Caco-2 (cell line): Measurements from ENCODE around the gene NOTCH1. TPM values are rescaled to one million over a fixed set of nuclear protein-coding genes. Genes with fewer than 3 reads are reported as not detected.

Experiments
- BruUV-seq: library from RNA; stranded (reverse); fragments of 400-500 nt; replicated peaks from 2 replicates; lab custom pipeline; 2021; lab: Mats Ljungman, UMichigan
- CTCF ChIA-PET: fragments of 300-600 bp; sonication (Branson Sonifier 250); formaldehyde crosslinking; loops from one replicate; lab custom pipeline; 2022; ENCODE audit warnings: antibody characterized with exemption; lab: Charles Lee
- POLR2A ChIA-PET: fragments of 300-600 bp; sonication (Branson Sonifier 250); formaldehyde crosslinking; loops from one replicate; lab custom pipeline; 2022; ENCODE audit warnings: antibody characterized with exemption; lab: Charles Lee
- DNase-seq, 2 experiments: peaks; one replicate each; pipeline versions ENCODE4 v3.0.0 to v3.0.0-alpha.2; 2020 to 2022
- H3K27me3 ChIP-seq: replicated peaks from 2 replicates; pipeline ENCODE4 v1.6.0; 2011; ENCODE audit warnings: low read length; ENCODE audit not compliant: control insufficient read depth, insufficient read depth
- H3K36me3 ChIP-seq: 2 replicates; pipeline ENCODE4 v1.5.1; 2011; ENCODE audit warnings: low read length; ENCODE audit not compliant: control insufficient read depth, insufficient read depth
- H3K4me1 ChIP-seq: fragments of 250-450 bp; sonication (Bioruptor Pico); 2 replicates; pipeline ENCODE4 v1.5.1; 2020; ENCODE audit warnings: mild to moderate bottlenecking
- H3K4me3 ChIP-seq: 2 replicates; pipeline ENCODE4 v1.5.1; 2011; ENCODE audit warnings: low read depth, mild to moderate bottlenecking, control low read depth, low read length
- H3K9me3 ChIP-seq: fragments of 250-450 bp; sonication (Bioruptor Pico); 2 replicates; pipeline ENCODE4 v1.5.1; 2020; ENCODE audit warnings: mild to moderate bottlenecking, moderate library complexity
- H3K27ac Mint-ChIP-seq: one replicate; pipeline ENCODE4 v1.8.0; 2022; ENCODE audit warnings: mixed read lengths; ENCODE audit not compliant: unreplicated experiment
- H3K27me3 Mint-ChIP-seq: one replicate; pipeline ENCODE4 v1.8.0; 2022; ENCODE audit warnings: mixed read lengths; ENCODE audit not compliant: insufficient read depth, unreplicated experiment
- H3K36me3 Mint-ChIP-seq: one replicate; pipeline ENCODE4 v1.8.0; 2022; ENCODE audit warnings: mild to moderate bottlenecking, mixed read lengths; ENCODE audit not compliant: insufficient read depth, unreplicated experiment
- H3K4me1 Mint-ChIP-seq: one replicate; pipeline ENCODE4 v1.8.0; 2022; ENCODE audit warnings: low read depth, mixed read lengths; ENCODE audit not compliant: unreplicated experiment
- H3K4me3 Mint-ChIP-seq: one replicate; pipeline ENCODE4 v1.8.0; 2022; ENCODE audit warnings: mild to moderate bottlenecking, moderate library complexity, mixed read lengths; ENCODE audit not compliant: unreplicated experiment
- H3K9me3 Mint-ChIP-seq: one replicate; pipeline ENCODE4 v1.8.0; 2022; ENCODE audit warnings: mixed read lengths; ENCODE audit not compliant: unreplicated experiment
- CTCF ChIP-seq, 2 experiments: fragments of 200-600 bp in 1 of 2; IDR thresholded peaks; 1 replicate in 1 of 2; 2 replicates in 1 of 2; pipeline versions ENCODE4 v1.5.1 to v1.8.0; 2011 to 2022; ENCODE audit warnings: antibody characterized with exemption in 1 of 2, control low read depth in 1 of 2, inconsistent platforms in 1 of 2, low read depth in 1 of 2, low read length in 1 of 2, mild to moderate bottlenecking in 1 of 2, moderate library complexity in 1 of 2; ENCODE audit not compliant: insufficient read depth in 1 of 2, severe bottlenecking in 1 of 2, unreplicated experiment in 1 of 2
- intact Hi-C: fragments of 100-400 bp; cut with micrococcal nuclease; formaldehyde crosslinking; loops from one replicate; pipeline ENCODE4 v1.10.0; 2022; ENCODE audit not compliant: unreplicated experiment
- total RNA-seq: library from RNA; stranded (reverse); gene quantifications from 2 replicates; pipeline ENCODE4 v1.2.3, GENCODE V29; 2022

NOTCH1 gene
- total RNA-seq, 1 experiment from 2014 or later: 6.3 TPM

- H3K4me3 Mint-ChIP-seq: no peak overlapping the region
- H3K27me3 Mint-ChIP-seq: no peaks in the 10 kb centered on the region
- no peaks in the 10 kb centered on the region for H3K27me3 ChIP-seq
- intact Hi-C loops: no loop called here
- no peak overlapping the region for H3K27ac Mint-ChIP-seq
- POLR2A ChIA-PET: no interaction called here
- no TSS peak for BruUV-seq
- H3K36me3 ChIP-seq: no peaks in the 10 kb centered on the region
- CTCF ChIA-PET: interaction anchor here (0.5 kb wide), 1 partner anchor 85 kb away, joined by 3 read pairs; no protein-coding TSS in a partner anchor
- no peaks in the 10 kb centered on the region for H3K9me3 ChIP-seq
- DNase-seq: no peak
- no peak overlapping the region for H3K4me3 ChIP-seq
- H3K36me3 Mint-ChIP-seq: peaks cover 7% of the 10 kb centered on the region
- TF ChIP-seq CTCF (IDR thresholded peaks at IDR 0.05; ENCODE audit: insufficient read depth in 1 of 2, low read depth in 1 of 2, low read length in 1 of 2, severe bottlenecking in 1 of 2, unreplicated experiment in 1 of 2): no peak
- H3K4me1 ChIP-seq: peaks cover 23% of the 10 kb centered on the region
- no peaks in the 10 kb centered on the region for H3K4me1 Mint-ChIP-seq
- H3K9me3 Mint-ChIP-seq: no peaks in the 10 kb centered on the region
Observed at GRCh38 chr9:136529516-136530460, 16.1 kb downstream of the NOTCH1 start.

- Mint-ChIP-seq H3K36me3 (peaks cover 7% of the 10 kb centered on the region), H3K4me3 (no peak overlapping the region), H3K4me1 (no peaks in the 10 kb centered on the region), H3K27me3 (no peaks in the 10 kb centered on the region), H3K27ac (no peak overlapping the region), H3K9me3 (no peaks in the 10 kb centered on the region)
- BruUV-seq: no TSS peak
- Histone ChIP-seq H3K27me3 (no peaks in the 10 kb centered on the region), H3K4me1 (peaks cover 23% of the 10 kb centered on the region), H3K36me3 (no peaks in the 10 kb centered on the region), H3K4me3 (no peak overlapping the region), H3K9me3 (no peaks in the 10 kb centered on the region)
- no peak for TF ChIP-seq CTCF (IDR thresholded peaks at IDR 0.05; ENCODE audit: insufficient read depth in 1 of 2, low read depth in 1 of 2, low read length in 1 of 2, severe bottlenecking in 1 of 2, unreplicated experiment in 1 of 2)
- ChIA-PET POLR2A (no interaction called here), CTCF (no interaction called here)
- intact Hi-C loops: no loop called here
- no peak for DNase-seq
Observed at GRCh38 chr9:136528716-136529341, 17.0 kb downstream of the NOTCH1 start.
